Measurements from ENCODE around the gene PACRG. TPM values are rescaled to one million over a fixed set of nuclear protein-coding genes. Genes with fewer than 3 reads are reported as not detected.

Gene PACRG
- total and polyA plus RNA-seq, 2 experiments from 2014 or later, result not detected

DNA sequence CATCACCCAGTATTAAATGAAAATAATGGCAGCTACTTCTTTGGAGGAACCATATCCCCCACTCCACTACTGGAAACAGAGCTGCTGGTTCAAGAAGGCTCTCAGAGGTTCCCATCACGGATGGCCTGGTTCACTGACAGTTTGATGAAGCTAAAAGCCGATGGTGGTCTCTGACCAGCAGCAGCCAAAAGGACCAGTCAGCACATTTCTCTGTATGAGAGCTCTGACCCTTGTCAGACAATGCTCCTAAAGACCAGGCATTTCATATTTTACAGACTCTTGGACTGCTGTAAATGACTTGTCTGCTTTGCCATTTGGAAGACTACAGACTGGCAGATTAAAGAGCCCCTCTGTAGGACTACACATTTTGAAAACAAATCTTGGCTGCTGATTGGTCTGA, 16.8 kb upstream of the PACRG start:
- TF ChIP-seq EZH2 (IDR thresholded peaks at IDR 0.05; ENCODE audit: insufficient read depth, poor library complexity, severe bottlenecking) (no peak), EZH2phosphoT487 (IDR thresholded peaks at IDR 0.05; ENCODE audit: insufficient read depth, low read depth) (no peak)
- Histone ChIP-seq H3K36me3 (ENCODE audit: low read depth) (no peaks in the 10 kb centered on the region), H2AFZ (no peak overlapping the region), H3K79me2 (ENCODE audit: insufficient read depth) (no peaks in the 10 kb centered on the region), H3K4me1 (ENCODE audit: insufficient read depth) (no peaks in the 10 kb centered on the region), H3K9me2 (ENCODE audit: insufficient read depth) (no peaks in the 10 kb centered on the region), H3K9me3 (ENCODE audit: low read depth) (no peaks in the 10 kb centered on the region), H3K27ac (no peak overlapping the region), H3K4me3 (no peak overlapping the region), H4K20me1 (ENCODE audit: insufficient read depth) (no peaks in the 10 kb centered on the region), H3K9ac (no peak overlapping the region), H3F3A (ENCODE audit: insufficient read depth) (no peaks in the 10 kb centered on the region), H3K4me2 (ENCODE audit: unreplicated experiment) (no peak overlapping the region), H3K27me3 (replicated peaks; ENCODE audit: insufficient read depth) (no peaks in the 10 kb centered on the region)
- in situ Hi-C loops (cut with MboI), result no loop called here
- WGBS, 2 experiments (ENCODE audit: low coverage in 1 of 2, low lambda C conversion rate in 2 of 2, missing lambda C conversion rate in 2 of 2), result 61 to 64% methylated on average over 2 of the region's 2 CpGs
- no peak for DNase-seq

GRCh38 chr6:162711376-162711775, 16.4 kb upstream of the PACRG start:
- Histone ChIP-seq H2AFZ (no peak overlapping the region), H3F3A (ENCODE audit: insufficient read depth) (no peaks in the 10 kb centered on the region), H3K9me3 (ENCODE audit: low read depth) (no peaks in the 10 kb centered on the region), H3K36me3 (ENCODE audit: low read depth) (no peaks in the 10 kb centered on the region), H3K9me2 (ENCODE audit: insufficient read depth) (no peaks in the 10 kb centered on the region), H3K27ac (no peak overlapping the region), H3K4me2 (ENCODE audit: unreplicated experiment) (no peak overlapping the region), H3K4me1 (ENCODE audit: insufficient read depth) (no peaks in the 10 kb centered on the region), H3K4me3 (no peak overlapping the region), H4K20me1 (ENCODE audit: insufficient read depth) (no peaks in the 10 kb centered on the region), H3K27me3 (replicated peaks; ENCODE audit: insufficient read depth) (no peaks in the 10 kb centered on the region), H3K79me2 (ENCODE audit: insufficient read depth) (no peaks in the 10 kb centered on the region), H3K9ac (no peak overlapping the region)
- in situ Hi-C loops (cut with MboI), result no loop called here
- 67 to 70% methylated on average over 4 of the region's 4 CpGs for WGBS, 2 experiments (ENCODE audit: low coverage in 1 of 2, low lambda C conversion rate in 2 of 2, missing lambda C conversion rate in 2 of 2)
- DNase-seq, result no peak
- TF ChIP-seq EZH2 (IDR thresholded peaks at IDR 0.05; ENCODE audit: insufficient read depth, poor library complexity, severe bottlenecking), result no peak
- TF ChIP-seq EZH2phosphoT487 (IDR thresholded peaks at IDR 0.05; ENCODE audit: insufficient read depth, low read depth), result no peak

DNA sequence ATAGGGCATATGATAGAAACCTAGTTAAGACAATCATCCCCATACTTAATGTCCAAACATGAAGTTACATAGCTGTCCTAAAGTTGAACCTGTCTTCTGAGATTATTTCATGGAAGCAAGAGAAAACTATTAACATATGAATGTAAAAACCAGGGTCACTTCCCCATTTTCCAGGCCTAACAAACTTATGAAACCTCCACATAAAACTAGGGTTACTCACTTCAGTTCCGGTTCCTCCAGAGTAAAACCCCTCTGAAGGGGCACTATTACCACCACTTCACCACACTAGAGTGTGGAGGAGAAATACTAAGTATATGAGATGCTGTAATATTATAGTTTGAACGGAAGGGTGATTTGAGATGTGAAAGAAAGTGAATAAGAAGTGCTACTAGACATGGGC, 15.1 kb upstream of the PACRG start:
- H3K79me2 ChIP-seq (ENCODE audit: insufficient read depth), result no peaks in the 10 kb centered on the region
- no peaks in the 10 kb centered on the region for H3K9me3 ChIP-seq (ENCODE audit: low read depth)
- H3K4me1 ChIP-seq (ENCODE audit: insufficient read depth), result no peaks in the 10 kb centered on the region
- no peak overlapping the region for H3K9ac ChIP-seq
- no peaks in the 10 kb centered on the region for H3K36me3 ChIP-seq (ENCODE audit: low read depth)
- H3K27ac ChIP-seq, result no peak overlapping the region
- no peaks in the 10 kb centered on the region for H3F3A ChIP-seq (ENCODE audit: insufficient read depth)
- no peaks in the 10 kb centered on the region for H4K20me1 ChIP-seq (ENCODE audit: insufficient read depth)
- no peak for DNase-seq
- no peak for TF ChIP-seq EZH2phosphoT487 (IDR thresholded peaks at IDR 0.05; ENCODE audit: insufficient read depth, low read depth)
- TF ChIP-seq EZH2 (IDR thresholded peaks at IDR 0.05; ENCODE audit: insufficient read depth, poor library complexity, severe bottlenecking), result no peak
- no peaks in the 10 kb centered on the region for H3K27me3 ChIP-seq (replicated peaks; ENCODE audit: insufficient read depth)
- no peak overlapping the region for H3K4me3 ChIP-seq
- H3K4me2 ChIP-seq (ENCODE audit: unreplicated experiment), result no peak overlapping the region
- in situ Hi-C loops (cut with MboI), result no loop called here
- 66 to 75% methylated on average over 2 of the region's 2 CpGs for WGBS, 2 experiments (ENCODE audit: low coverage in 1 of 2, low lambda C conversion rate in 2 of 2, missing lambda C conversion rate in 2 of 2)
- no peak overlapping the region for H2AFZ ChIP-seq
- H3K9me2 ChIP-seq (ENCODE audit: insufficient read depth), result no peaks in the 10 kb centered on the region

DNA sequence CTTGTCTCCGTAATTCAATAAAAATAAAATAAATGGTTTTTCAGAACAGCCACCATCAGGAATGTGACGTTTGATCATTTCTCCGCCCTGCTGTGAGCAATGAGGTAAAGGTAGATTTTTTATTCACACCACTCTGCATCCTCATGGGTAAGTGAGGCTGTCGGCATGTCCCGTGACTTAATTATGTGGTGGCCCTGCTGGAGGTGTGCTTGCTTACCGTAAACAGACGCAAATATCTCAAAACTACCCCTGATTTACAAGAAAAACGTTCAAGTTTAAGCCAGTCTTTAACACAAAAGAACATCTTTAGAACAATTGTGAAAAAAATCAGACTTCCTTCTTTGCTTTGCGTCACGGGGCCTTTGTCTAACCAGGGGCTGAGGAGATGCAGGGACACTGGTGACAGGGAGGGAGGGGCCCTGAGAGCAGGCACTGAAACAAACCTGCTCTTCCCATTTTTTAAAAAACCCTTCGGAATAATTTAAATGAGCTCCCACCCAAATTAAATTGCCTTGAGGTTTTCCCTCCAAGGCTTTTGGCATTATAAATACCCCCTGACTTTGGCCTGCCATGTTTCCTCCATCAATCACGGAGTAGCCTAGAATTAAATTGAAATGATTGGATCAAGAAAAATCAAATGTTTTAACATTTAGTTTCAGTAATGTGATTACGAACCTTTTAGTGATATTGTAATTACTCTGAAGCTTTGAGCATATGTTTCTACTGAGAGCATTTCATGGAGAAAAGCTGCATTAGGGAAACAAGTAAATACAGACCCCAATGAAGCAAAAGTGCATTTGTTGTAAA, 13.6 kb upstream of the PACRG start:
- no peak overlapping the region for H3K4me3 ChIP-seq
- H4K20me1 ChIP-seq (ENCODE audit: insufficient read depth), result no peaks in the 10 kb centered on the region
- no peaks in the 10 kb centered on the region for H3K9me3 ChIP-seq (ENCODE audit: low read depth)
- H3K27ac ChIP-seq, result no peak overlapping the region
- H3F3A ChIP-seq (ENCODE audit: insufficient read depth), result no peaks in the 10 kb centered on the region
- H3K9me2 ChIP-seq (ENCODE audit: insufficient read depth), result no peaks in the 10 kb centered on the region
- no peaks in the 10 kb centered on the region for H3K79me2 ChIP-seq (ENCODE audit: insufficient read depth)
- H2AFZ ChIP-seq, result no peak overlapping the region
- WGBS, 2 experiments (ENCODE audit: low coverage in 1 of 2, low lambda C conversion rate in 2 of 2, missing lambda C conversion rate in 2 of 2), result 74 to 76% methylated on average over 13 of the region's 13 CpGs
- H3K4me1 ChIP-seq (ENCODE audit: insufficient read depth), result no peaks in the 10 kb centered on the region
- no peaks in the 10 kb centered on the region for H3K27me3 ChIP-seq (replicated peaks; ENCODE audit: insufficient read depth)
- H3K36me3 ChIP-seq (ENCODE audit: low read depth), result no peaks in the 10 kb centered on the region
- DNase-seq, result no peak
- no peak overlapping the region for H3K9ac ChIP-seq
- in situ Hi-C loops (cut with MboI), result no loop called here
- no peak for TF ChIP-seq EZH2phosphoT487 (IDR thresholded peaks at IDR 0.05; ENCODE audit: insufficient read depth, low read depth)
- no peak for TF ChIP-seq EZH2 (IDR thresholded peaks at IDR 0.05; ENCODE audit: insufficient read depth, poor library complexity, severe bottlenecking)
- no peak overlapping the region for H3K4me2 ChIP-seq (ENCODE audit: unreplicated experiment)
